22Rv1 (cell line): ENCODE data around the gene PSMD5.

Experiments
- CTCF ChIP-seq: fragments of 450-650 bp; IDR thresholded peaks from 2 replicates; pipeline ENCODE4 v1.5.1; 2017; ENCODE audit warnings: mild to moderate bottlenecking
- ZFX ChIP-seq: fragments of 450-650 bp; IDR thresholded peaks from 2 replicates; pipeline ENCODE4 v1.6.1; 2017; ENCODE audit warnings: antibody characterized with exemption, borderline replicate concordance

GRCh38 chr9:120832807-120833206 is 9.9 kb downstream of the PSMD5 start:
- TF ChIP-seq CTCF (no peak), ZFX (no peak)
